ENCODE data around the gene MPRIP. TPM values are rescaled to one million over a fixed set of nuclear protein-coding genes. Genes with fewer than 3 reads are reported as not detected.
"Not testable (repeated sequence)": the region's sequence is repeated elsewhere in the genome, so short reads cannot be mapped to it uniquely, and the experiment has no call there.

MPRIP gene
- total RNA-seq, 4 donors from 2014 or later, result 122 to 207 (median 145) TPM

DNA sequence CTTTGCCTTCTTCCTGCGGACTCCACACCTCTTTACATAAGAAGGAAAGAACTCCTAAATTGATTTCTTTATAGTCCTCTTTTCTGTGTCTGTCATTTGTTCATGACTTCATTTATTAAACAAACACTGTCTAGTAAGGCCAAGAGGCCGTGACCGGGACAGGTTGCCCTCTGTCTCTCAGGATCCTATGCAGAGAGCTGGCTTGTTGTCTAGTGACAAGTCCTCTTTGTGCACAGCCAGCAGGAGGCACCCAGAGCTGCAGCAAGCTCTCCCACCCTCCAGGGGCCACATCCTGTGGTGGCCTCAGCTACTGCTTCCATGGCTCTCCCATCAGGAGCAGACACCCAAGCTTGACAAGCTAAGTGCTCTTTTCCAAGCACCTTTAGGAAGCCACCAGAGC is 113.3 kb downstream of the MPRIP start:
- 90% methylated on average over 3 of the region's 3 CpGs for WGBS
- peaks cover 38% of the 10 kb centered on the region for H3K4me1 ChIP-seq
- TF ChIP-seq EP300 (IDR thresholded peaks at IDR 0.05), result no peak
- no peak overlapping the region for H3K27ac ChIP-seq
- no peak for DNase-seq (ENCODE audit: low spot score in 2 of 2)
- no peaks in the 10 kb centered on the region for H3K27me3 ChIP-seq
- H3K36me3 ChIP-seq, result peaks cover 80% of the 10 kb centered on the region
- no peak overlapping the region for H3K4me3 ChIP-seq
- H3K9me3 ChIP-seq, result no peaks in the 10 kb centered on the region

DNA sequence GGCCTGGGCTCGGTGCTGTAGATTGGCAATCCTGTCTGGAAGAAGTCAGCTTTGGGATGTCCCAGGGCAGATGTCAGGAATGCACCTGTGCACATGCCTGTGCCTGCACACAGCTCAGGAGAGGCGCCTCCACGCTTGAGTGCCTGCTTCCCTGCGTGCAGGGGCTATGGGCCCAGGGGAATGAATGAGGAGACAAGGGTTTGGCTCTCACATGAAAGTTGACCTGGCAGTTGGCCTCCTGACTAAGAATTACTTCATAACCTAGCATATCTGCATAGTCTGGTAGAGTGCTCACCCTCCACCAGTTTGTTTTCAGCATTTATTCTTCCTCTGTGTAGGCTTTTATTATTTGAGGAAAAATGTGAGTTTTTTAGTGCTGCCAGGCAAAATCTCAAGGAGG is 113.8 kb downstream of the MPRIP start:
- no peaks in the 10 kb centered on the region for H3K9me3 ChIP-seq
- H3K4me3 ChIP-seq, result no peak overlapping the region
- peaks cover 38% of the 10 kb centered on the region for H3K4me1 ChIP-seq
- no peak for DNase-seq (ENCODE audit: low spot score in 2 of 2)
- H3K27ac ChIP-seq, result peak overlapping the region; percentile 5
- peaks cover 85% of the 10 kb centered on the region for H3K36me3 ChIP-seq
- WGBS, result no CpG with 5 or more reads among the region's 4 CpGs
- H3K27me3 ChIP-seq, result no peaks in the 10 kb centered on the region
- TF ChIP-seq POLR2AphosphoS5 (IDR thresholded peaks at IDR 0.05) (no peak), EP300 (IDR thresholded peaks at IDR 0.05) (no peak), POLR2A (IDR thresholded peaks at IDR 0.05) (no peak)
- TF ChIP-seq, protein P1, sequence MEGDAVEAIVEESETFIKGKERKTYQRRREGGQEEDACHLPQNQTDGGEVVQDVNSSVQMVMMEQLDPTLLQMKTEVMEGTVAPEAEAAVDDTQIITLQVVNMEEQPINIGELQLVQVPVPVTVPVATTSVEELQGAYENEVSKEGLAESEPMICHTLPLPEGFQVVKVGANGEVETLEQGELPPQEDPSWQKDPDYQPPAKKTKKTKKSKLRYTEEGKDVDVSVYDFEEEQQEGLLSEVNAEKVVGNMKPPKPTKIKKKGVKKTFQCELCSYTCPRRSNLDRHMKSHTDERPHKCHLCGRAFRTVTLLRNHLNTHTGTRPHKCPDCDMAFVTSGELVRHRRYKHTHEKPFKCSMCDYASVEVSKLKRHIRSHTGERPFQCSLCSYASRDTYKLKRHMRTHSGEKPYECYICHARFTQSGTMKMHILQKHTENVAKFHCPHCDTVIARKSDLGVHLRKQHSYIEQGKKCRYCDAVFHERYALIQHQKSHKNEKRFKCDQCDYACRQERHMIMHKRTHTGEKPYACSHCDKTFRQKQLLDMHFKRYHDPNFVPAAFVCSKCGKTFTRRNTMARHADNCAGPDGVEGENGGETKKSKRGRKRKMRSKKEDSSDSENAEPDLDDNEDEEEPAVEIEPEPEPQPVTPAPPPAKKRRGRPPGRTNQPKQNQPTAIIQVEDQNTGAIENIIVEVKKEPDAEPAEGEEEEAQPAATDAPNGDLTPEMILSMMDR (IDR thresholded peaks at IDR 0.05), result no peak

DNA sequence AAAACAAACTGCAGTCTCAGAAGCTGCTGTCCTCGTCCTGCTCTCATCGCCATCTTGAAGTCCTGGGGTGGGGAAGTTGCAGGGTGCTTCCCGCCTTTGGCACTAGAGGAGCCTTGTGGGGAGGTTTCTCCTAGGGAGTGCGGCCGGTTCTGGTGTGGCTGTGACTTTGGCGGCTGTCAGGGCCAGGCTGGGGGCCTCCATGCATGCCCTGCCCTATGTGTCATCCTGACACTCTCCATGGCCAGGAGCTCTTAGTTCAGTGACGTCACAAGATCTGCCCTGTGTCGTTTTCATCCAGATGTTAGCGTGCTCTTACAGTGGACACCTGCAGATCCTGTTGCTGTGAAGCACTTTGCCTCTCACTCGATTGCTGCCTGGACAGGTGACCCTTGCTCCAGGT is 114.3 kb downstream of the MPRIP start:
- H3K9me3 ChIP-seq, result no peaks in the 10 kb centered on the region
- WGBS, result 36% methylated on average over 10 of the region's 10 CpGs
- TF ChIP-seq POLR2A (IDR thresholded peaks at IDR 0.05) (no peak), EP300 (IDR thresholded peaks at IDR 0.05) (no peak), POLR2AphosphoS5 (IDR thresholded peaks at IDR 0.05) (no peak)
- TF ChIP-seq, protein P1 (IDR thresholded peaks at IDR 0.05), result no peak
- H3K27me3 ChIP-seq, result no peaks in the 10 kb centered on the region
- DNase-seq (ENCODE audit: low spot score in 2 of 2), result no peak
- no peak overlapping the region for H3K4me3 ChIP-seq
- peaks cover 89% of the 10 kb centered on the region for H3K36me3 ChIP-seq
- peaks cover 37% of the 10 kb centered on the region for H3K4me1 ChIP-seq
- peak overlapping the region; percentile 5 for H3K27ac ChIP-seq

DNA sequence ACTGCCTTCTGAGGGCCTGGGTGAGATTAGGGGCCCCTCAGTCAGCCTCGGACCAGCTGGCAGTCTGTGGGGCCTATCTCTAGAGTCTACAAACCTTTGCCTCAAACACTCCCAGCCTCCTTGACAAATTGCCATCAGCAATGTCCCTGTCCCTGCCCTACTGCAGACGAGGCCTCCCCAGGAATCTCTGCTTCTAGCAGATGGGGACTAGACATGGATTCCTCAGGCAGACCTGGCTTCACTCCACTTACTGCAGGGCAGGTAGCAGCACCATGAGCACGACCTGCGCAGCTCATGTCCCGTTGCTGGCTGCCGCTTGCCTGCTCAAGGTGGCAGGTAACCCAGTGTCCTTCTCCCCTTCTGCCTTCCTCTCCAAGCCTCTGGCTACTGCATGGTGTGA is 114.8 kb downstream of the MPRIP start:
- 73% methylated on average over 5 of the region's 6 CpGs for WGBS
- Histone ChIP-seq H3K9me3 (no peaks in the 10 kb centered on the region), H3K4me1 (peaks cover 31% of the 10 kb centered on the region), H3K27ac (no peak overlapping the region), H3K4me3 (no peak overlapping the region), H3K27me3 (no peaks in the 10 kb centered on the region), H3K36me3 (peaks cover 95% of the 10 kb centered on the region)
- TF ChIP-seq POLR2A (IDR thresholded peaks at IDR 0.05), result no peak
- TF ChIP-seq, protein P1 (IDR thresholded peaks at IDR 0.05), result no peak
- no peak for TF ChIP-seq POLR2AphosphoS5 (IDR thresholded peaks at IDR 0.05)
- no peak for TF ChIP-seq EP300 (IDR thresholded peaks at IDR 0.05)
- DNase-seq (ENCODE audit: low spot score in 2 of 2), result no peak

DNA sequence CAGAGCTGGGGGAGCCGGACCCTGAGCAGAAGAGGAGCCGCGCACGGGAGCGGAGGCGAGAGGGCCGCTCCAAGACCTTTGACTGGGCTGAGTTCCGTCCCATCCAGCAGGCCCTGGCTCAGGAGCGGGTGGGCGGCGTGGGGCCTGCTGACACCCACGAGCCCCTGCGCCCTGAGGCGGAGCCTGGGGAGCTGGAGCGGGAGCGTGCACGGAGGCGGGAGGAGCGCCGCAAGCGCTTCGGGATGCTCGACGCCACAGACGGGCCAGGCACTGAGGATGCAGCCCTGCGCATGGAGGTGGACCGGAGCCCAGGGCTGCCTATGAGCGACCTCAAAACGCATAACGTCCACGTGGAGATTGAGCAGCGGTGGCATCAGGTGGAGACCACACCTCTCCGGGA is 116.2 kb downstream of the MPRIP start:
- H3K36me3 ChIP-seq, result peaks cover 100% of the 10 kb centered on the region
- WGBS, result 87% methylated on average over 19 of the region's 33 CpGs

DNA sequence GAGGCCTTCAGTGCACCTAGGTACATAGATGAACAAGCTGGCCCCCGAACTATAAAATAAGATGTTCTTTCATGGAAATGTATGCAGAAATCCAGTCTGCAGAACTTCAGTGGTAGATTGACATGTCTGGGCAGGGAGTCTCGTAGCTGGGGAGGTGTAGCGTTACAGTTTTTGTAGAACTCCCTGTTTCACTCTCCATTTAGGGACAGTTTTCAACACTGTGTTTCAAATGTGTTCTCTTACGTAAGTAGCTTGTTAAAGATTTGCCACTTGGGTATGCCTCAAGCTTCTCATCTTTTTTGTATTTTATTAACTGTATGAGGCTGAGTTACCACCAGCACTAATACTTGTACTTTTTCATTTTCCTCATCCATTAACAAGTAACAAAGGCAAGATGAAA is 117.3 kb downstream of the MPRIP start:
- 84% methylated on average over 4 of the region's 4 CpGs for WGBS
- no peaks in the 10 kb centered on the region for H3K9me3 ChIP-seq
- no peak for TF ChIP-seq POLR2A (IDR thresholded peaks at IDR 0.05)
- TF ChIP-seq, protein P1 (IDR thresholded peaks at IDR 0.05), result no peak
- TF ChIP-seq POLR2AphosphoS5 (IDR thresholded peaks at IDR 0.05), result no peak
- TF ChIP-seq EP300 (IDR thresholded peaks at IDR 0.05), result no peak
- H3K4me1 ChIP-seq, result peaks cover 18% of the 10 kb centered on the region
- H3K4me3 ChIP-seq, result no peak overlapping the region
- H3K27me3 ChIP-seq, result no peaks in the 10 kb centered on the region
- peaks cover 100% of the 10 kb centered on the region for H3K36me3 ChIP-seq
- DNase-seq (ENCODE audit: low spot score in 2 of 2), result no peak
- no peak overlapping the region for H3K27ac ChIP-seq

More for the DNA sequence above, 116.2 kb downstream of the MPRIP start:
- H3K4me3 ChIP-seq; H3K9me3 ChIP-seq; H3K27me3 ChIP-seq; DNase-seq (ENCODE audit: low spot score in 2 of 2); H3K27ac ChIP-seq: not testable (repeated sequence)
- peaks cover 18% of the 10 kb centered on the region for H3K4me1 ChIP-seq
